ENCODE measurements around the gene GXYLT1. TPM values are rescaled to one million over a fixed set of nuclear protein-coding genes. Genes with fewer than 3 reads are reported as not detected.

Gene GXYLT1
- polyA plus RNA-seq, 1 of the 3 experiments (the other 2 are of a cell fraction): 5.0 TPM

- Histone ChIP-seq H3K4me2 (no peak overlapping the region), H3K27ac (ENCODE audit: low read depth in 2 of 2, low read length in 1 of 2) (peak overlapping the region; percentile 57 to 69; a peak in 3 of 4 replicates), H3K9ac (no peak overlapping the region), H4K20me1 (ENCODE audit: insufficient read depth) (no peaks in the 10 kb centered on the region), H3K79me2 (ENCODE audit: insufficient read depth) (no peaks in the 10 kb centered on the region), H3K4me1 (ENCODE audit: control insufficient read depth in 1 of 2, insufficient read depth in 2 of 2, low read depth in 1 of 2, low read length in 1 of 2) (peaks cover 9 to 41% of the 10 kb centered on the region in 2 experiments; a peak in 3 of 4 replicates), H3K9me2 (no peaks in the 10 kb centered on the region), H3K4me3 (ENCODE audit: low read depth in 2 of 2, low read length in 1 of 2) (no peak overlapping the region), H3F3A (replicated peaks; ENCODE audit: insufficient read depth) (peaks cover 16% of the 10 kb centered on the region), H3K27me3 (ENCODE audit: insufficient read depth) (no peaks in the 10 kb centered on the region), H2AFZ (ENCODE audit: low read depth) (no peak overlapping the region), H3K36me3 (replicated peaks in 1 of 2; ENCODE audit: control insufficient read depth in 1 of 2, insufficient read depth in 2 of 2, low read length in 1 of 2) (peaks cover 4 to 8% of the 10 kb centered on the region in 2 experiments), H3K9me3 (no peaks in the 10 kb centered on the region)
- no peak for DNase-seq
- POLR2A ChIA-PET: no interaction called here
- CTCF ChIA-PET: interaction anchor here (1.0 kb wide), 1 partner anchor 814 kb away, joined by 3 read pairs; no protein-coding TSS in a partner anchor
- TF ChIP-seq NRF1 (IDR thresholded peaks at IDR 0.05; ENCODE audit: low read depth, low read length): no peak
- WGBS (ENCODE audit: low lambda C conversion rate): 87% methylated on average over 2 of the region's 2 CpGs
Observed at GRCh38 chr12:42091769-42092168, 52.9 kb downstream of the GXYLT1 start.

GRCh38 chr12:42090899-42091298 lies 53.8 kb downstream of the GXYLT1 start:
- Histone ChIP-seq H3K4me2 (peak overlapping the region; percentile 13; the same call in 1 of the 2 replicates), H3K79me2 (ENCODE audit: insufficient read depth) (no peaks in the 10 kb centered on the region), H4K20me1 (ENCODE audit: insufficient read depth) (no peaks in the 10 kb centered on the region), H3K9ac (no peak overlapping the region), H3K4me3 (ENCODE audit: low read depth in 2 of 2, low read length in 1 of 2) (no peak overlapping the region), H3K27ac (ENCODE audit: low read depth in 2 of 2, low read length in 1 of 2) (peak overlapping the region; percentile 57 to 85; a peak in 3 of 4 replicates), H3K36me3 (replicated peaks in 1 of 2; ENCODE audit: control insufficient read depth in 1 of 2, insufficient read depth in 2 of 2, low read length in 1 of 2) (peaks cover 0 to 2% of the 10 kb centered on the region in 2 experiments), H2AFZ (ENCODE audit: low read depth) (no peak overlapping the region), H3F3A (replicated peaks; ENCODE audit: insufficient read depth) (peaks cover 16% of the 10 kb centered on the region), H3K9me3 (no peaks in the 10 kb centered on the region), H3K27me3 (ENCODE audit: insufficient read depth) (no peaks in the 10 kb centered on the region), H3K9me2 (no peaks in the 10 kb centered on the region), H3K4me1 (ENCODE audit: control insufficient read depth in 1 of 2, insufficient read depth in 2 of 2, low read depth in 1 of 2, low read length in 1 of 2) (peaks cover 9 to 41% of the 10 kb centered on the region in 2 experiments; a peak in 3 of 4 replicates)
- DNase-seq: no peak
- peak; percentile 92 for TF ChIP-seq JUND (IDR thresholded peaks at IDR 0.05)
- TF ChIP-seq POLR2AphosphoS5 (IDR thresholded peaks at IDR 0.05; ENCODE audit: low read depth, low read length): peak; percentile 62; the same call in 1 of the 2 replicates
- TF ChIP-seq NFIC (IDR thresholded peaks at IDR 0.05; ENCODE audit: borderline replicate concordance): no peak; the same call in 1 of the 2 replicates
- TF ChIP-seq IRF3 (IDR thresholded peaks at IDR 0.05; ENCODE audit: low read depth, low read length): no peak
- no peak for TF ChIP-seq CHD2 (IDR thresholded peaks at IDR 0.05; ENCODE audit: low read length, partially characterized antibody)
- no peak for TF ChIP-seq RXRA (IDR thresholded peaks at IDR 0.05; ENCODE audit: borderline replicate concordance, low read depth)
- peak; percentile 87 for TF ChIP-seq PBX3 (IDR thresholded peaks at IDR 0.05)
- TF ChIP-seq GABPA (IDR thresholded peaks at IDR 0.05; ENCODE audit: low read depth): no peak
- TF ChIP-seq FOSL2 (IDR thresholded peaks at IDR 0.05; ENCODE audit: borderline replicate concordance, low read depth): peak; percentile 74
- peak; percentile 88 for TF ChIP-seq TCF12 (IDR thresholded peaks at IDR 0.05)
- peak; percentile 79 for TF ChIP-seq TEAD4 (IDR thresholded peaks at IDR 0.05; ENCODE audit: borderline replicate concordance, insufficient read depth)
- peak; percentile 65 to 68; a peak in 3 of 4 replicates for TF ChIP-seq EP300 (IDR thresholded peaks at IDR 0.05; ENCODE audit: borderline replicate concordance in 1 of 2, low read depth in 1 of 2, low read length in 1 of 2)
- no peak for TF ChIP-seq FOXJ3 (CRISPR knock-in tag; IDR thresholded peaks at IDR 0.05)
- TF ChIP-seq RCOR1 (IDR thresholded peaks at IDR 0.05; ENCODE audit: low read length): no peak
- peak; percentile 42; the same call in 1 of the 2 replicates for TF ChIP-seq FOXM1 (IDR thresholded peaks at IDR 0.05; ENCODE audit: low read depth)
- no peak for TF ChIP-seq REST (IDR thresholded peaks at IDR 0.05; ENCODE audit: low read depth, low read length)
- CTCF ChIA-PET: no interaction called here
- POLR2A ChIA-PET: no interaction called here
